B cell (primary cell): ENCODE measurements around the gene LRRC4. TPM values are rescaled to one million over a fixed set of nuclear protein-coding genes. Genes with fewer than 3 reads are reported as not detected.

Experiments used
- ATAC-seq: fragments of 200-7000 bp; cut with Tn5 transposase; one replicate; pipeline ENCODE4 v1.10.0; 2021; ENCODE audit warnings: low read depth, mild to moderate bottlenecking, moderate number of reproducible peaks, moderate library complexity
- CTCF ChIA-PET: fragments of 350-600 bp; sonication (Branson Sonifier 250); formaldehyde crosslinking; loops from one replicate; lab custom pipeline; 2021; ENCODE audit warnings: antibody characterized with exemption, inconsistent platforms; lab: Charles Lee
- POLR2A ChIA-PET: fragments of 350-600 bp; sonication (Branson Sonifier 250); formaldehyde crosslinking; loops from one replicate; lab custom pipeline; 2021; ENCODE audit warnings: antibody characterized with exemption; lab: Charles Lee
- DNase-seq: peaks from one replicate; pipeline ENCODE4 v3.0.0; 2013
- H2AFZ ChIP-seq: 2 replicates; pipeline ENCODE4 v1.6.1; 2012; ENCODE audit warnings: mild to moderate bottlenecking, low read depth, low read length; ENCODE audit not compliant: insufficient read depth, poor library complexity, severe bottlenecking
- H3K27ac ChIP-seq, 2 donors: 1 replicate in 1 of 2; 2 replicates in 1 of 2; pipeline ENCODE4 v1.5.1; 2012 to 2013; ENCODE audit warnings: low read length in 2 of 2, mild to moderate bottlenecking in 2 of 2, moderate library complexity in 1 of 2
- H3K27me3 ChIP-seq, 4 experiments: fragments of 200-600 bp in 1 of 4; sonication (generic) in 1 of 4; replicated peaks in 1 of 4; 1 replicate in 2 of 4; 2 replicates in 2 of 4; pipeline versions ENCODE4 v1.6.1 to v1.7.0; 2013 to 2016; ENCODE audit warnings: low read length in 3 of 4, mild to moderate bottlenecking in 2 of 4, mixed read lengths in 1 of 4, moderate library complexity in 1 of 4; ENCODE audit not compliant: insufficient read depth in 4 of 4, control insufficient read depth in 3 of 4; ENCODE audit errors: control extremely low read depth in 1 of 4
- H3K36me3 ChIP-seq, 2 experiments: replicated peaks in 1 of 2; 1 replicate in 1 of 2; 2 replicates in 1 of 2; pipeline versions ENCODE4 v1.6.1 to v1.7.1; 2013; ENCODE audit warnings: low read length in 1 of 2; ENCODE audit not compliant: insufficient read depth in 2 of 2, control insufficient read depth in 1 of 2; ENCODE audit errors: control extremely low read depth in 1 of 2, extremely low read depth in 1 of 2
- H3K4me1 ChIP-seq, 2 donors: fragments of 200-600 bp in 1 of 2; sonication (generic) in 1 of 2; 1 replicate in 1 of 2; 2 replicates in 1 of 2; pipeline versions ENCODE4 v1.5.1 to v1.6.1; 2013 to 2017; ENCODE audit warnings: low read length in 2 of 2; ENCODE audit not compliant: control insufficient read depth in 2 of 2, insufficient read depth in 2 of 2
- H3K4me2 ChIP-seq: replicated peaks from 2 replicates; pipeline ENCODE3; 2012; ENCODE audit warnings: mild to moderate bottlenecking, low read depth, low read length; ENCODE audit not compliant: poor library complexity, severe bottlenecking
- H3K4me3 ChIP-seq, 5 experiments: fragments of 200-600 bp in 1 of 5; sonication (generic) in 1 of 5; 1 replicate in 3 of 5; 2 replicates in 2 of 5; pipeline versions ENCODE4 v1.5.1 to v1.7.0; 2011 to 2016; ENCODE audit warnings: low read length in 4 of 5, mild to moderate bottlenecking in 4 of 5, low read depth in 2 of 5, control low read depth in 1 of 5, moderate library complexity in 1 of 5; ENCODE audit not compliant: insufficient read depth in 1 of 5; ENCODE audit errors: control extremely low read depth in 1 of 5, extremely low read depth in 1 of 5
- H3K79me2 ChIP-seq: fragments of 200-600 bp; sonication (generic); one replicate; pipeline ENCODE4 v1.6.0; 2016; ENCODE audit warnings: low read length; ENCODE audit not compliant: control insufficient read depth, insufficient read depth
- H3K9ac ChIP-seq: fragments of 200-600 bp; sonication (generic); 2 replicates; pipeline ENCODE4 v1.6.1; 2017; ENCODE audit warnings: mild to moderate bottlenecking, low read length, moderate library complexity
- H3K9me3 ChIP-seq, 3 donors: one replicate each; pipeline versions ENCODE4 v1.6.1 to v1.7.1; 2013; ENCODE audit warnings: low read length in 2 of 3; ENCODE audit not compliant: control insufficient read depth in 2 of 3, insufficient read depth in 1 of 3; ENCODE audit errors: control extremely low read depth in 1 of 3
- H4K20me1 ChIP-seq: 2 replicates; pipeline ENCODE4 v1.6.0; 2012; ENCODE audit warnings: mild to moderate bottlenecking, low read length; ENCODE audit not compliant: insufficient read depth, control insufficient read depth, poor library complexity, severe bottlenecking
- H3K27ac Mint-ChIP-seq: one replicate; pipeline ENCODE4 v1.8.0; 2021; ENCODE audit warnings: mixed read lengths
- H3K27me3 Mint-ChIP-seq: one replicate; pipeline ENCODE4 v1.8.0; 2021; ENCODE audit warnings: mixed read lengths
- H3K4me1 Mint-ChIP-seq: one replicate; pipeline ENCODE4 v1.8.0; 2021; ENCODE audit warnings: mixed read lengths
- H3K4me3 Mint-ChIP-seq: one replicate; pipeline ENCODE4 v1.8.0; 2021; ENCODE audit warnings: mixed read lengths
- H3K9me3 Mint-ChIP-seq: one replicate; pipeline ENCODE4 v1.8.0; 2022; ENCODE audit warnings: mixed read lengths; ENCODE audit not compliant: insufficient read depth
- EZH2 ChIP-seq: IDR thresholded peaks from 2 replicates; pipeline ENCODE4 v1.6.1; 2012; ENCODE audit warnings: borderline replicate concordance, low read depth, mild to moderate bottlenecking, moderate library complexity, low read length; ENCODE audit not compliant: insufficient read depth, poor library complexity, severe bottlenecking
- WGBS: methylation state at CpG from one replicate; pipeline ENCODE4 v1.1.5; 2013; ENCODE audit warnings: missing lambda C conversion rate; ENCODE audit not compliant: insufficient coverage; 5-methylcytosine and 5-hydroxymethylcytosine counted together
- intact Hi-C: fragments of 100-400 bp; cut with micrococcal nuclease; formaldehyde crosslinking; loops from one replicate; pipeline ENCODE4 v1.10.0; 2022
- polyA plus RNA-seq: library from polyadenylated mRNA; depleted of rRNA; stranded (reverse); fragments of >200 nt; gene quantifications from 2 replicates; pipeline ENCODE4 v1.2.3, GENCODE V29; 2012
- total RNA-seq, 2 donors: library from RNA; stranded (reverse); fragments of 120-200 nt in 1 of 2; gene quantifications; 1 replicate in 1 of 2; 2 replicates in 1 of 2; pipeline versions ENCODE4 v1.2.3 to v1.2.4, GENCODE V29; 2013 to 2022
- TF ChIP-seq, protein P1 (sequence below): fragments of 200-600 bp; IDR thresholded peaks from one replicate; pipeline ENCODE4 v1.8.0; 2022; ENCODE audit warnings: antibody characterized with exemption, mild to moderate bottlenecking

LRRC4 gene
- total and polyA plus RNA-seq, 2 donors (not counting 1 experiment from before 2014, with no cell fraction given) = 0.98 to 1.2 TPM

DNA sequence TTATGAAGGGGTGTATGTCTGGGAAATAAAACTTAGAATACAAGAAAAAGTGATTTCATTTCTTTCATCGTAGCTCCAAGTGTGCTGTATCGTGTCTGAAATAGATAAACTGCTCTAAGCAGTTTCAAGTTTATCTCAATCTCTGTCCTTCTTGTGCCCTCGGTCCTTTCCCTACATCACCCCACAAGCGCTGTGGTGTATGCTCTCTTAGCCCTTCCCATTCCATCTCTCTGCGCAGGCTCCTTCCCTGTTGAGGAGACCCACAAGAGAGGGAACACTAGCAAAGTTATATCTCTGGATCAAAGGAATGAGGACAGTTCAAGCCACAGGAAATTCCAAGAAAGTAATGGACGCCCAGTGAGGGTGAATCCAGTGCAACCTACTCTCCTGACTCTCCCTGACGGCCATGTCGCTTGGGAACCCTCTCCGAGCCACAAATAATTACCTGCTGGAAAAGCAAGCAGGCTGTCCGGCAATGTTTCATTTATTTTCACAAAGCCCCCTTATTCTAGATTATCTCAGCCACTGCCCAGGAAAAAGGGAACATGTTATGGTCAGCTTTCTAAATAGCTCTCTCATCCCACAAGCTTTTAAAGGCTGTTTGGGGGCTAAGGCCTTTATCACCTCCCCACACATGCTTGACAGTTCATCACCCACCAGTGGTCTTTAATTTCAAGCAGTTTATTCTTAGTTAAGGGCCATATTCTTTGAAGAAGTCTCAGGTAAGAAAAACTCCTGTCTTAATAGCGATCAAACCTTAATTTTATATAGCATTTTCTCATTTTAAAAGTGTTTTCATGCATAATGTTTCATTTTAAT lies 34.8 kb downstream of the LRRC4 start:
- H2AFZ ChIP-seq = no peak overlapping the region
- POLR2A ChIA-PET = no interaction called here
- no peaks in the 10 kb centered on the region for H3K27me3 Mint-ChIP-seq
- no peaks in the 10 kb centered on the region for H3K9me3 ChIP-seq
- DNase-seq = no peak
- intact Hi-C loops = no loop called here
- H3K4me3 ChIP-seq = no peak overlapping the region
- H3K4me2 ChIP-seq = no peak overlapping the region
- ATAC-seq = no peak
- WGBS = 98% methylated on average over 9 of the region's 11 CpGs
- H3K27ac ChIP-seq = no peak overlapping the region
- H3K4me1 Mint-ChIP-seq = peaks cover 21% of the 10 kb centered on the region
- H3K27me3 ChIP-seq = no peaks in the 10 kb centered on the region
- H3K4me3 Mint-ChIP-seq = no peak overlapping the region
- no peak overlapping the region for H3K9ac ChIP-seq
- H3K79me2 ChIP-seq = peaks cover 4% of the 10 kb centered on the region
- CTCF ChIA-PET = interaction anchor here (0.5 kb wide), 1 partner anchor 75 kb away, joined by 6 read pairs; no protein-coding TSS in a partner anchor
- H3K36me3 ChIP-seq = peaks cover 4 to 32% of the 10 kb centered on the region in 2 experiments
- H3K9me3 Mint-ChIP-seq = no peaks in the 10 kb centered on the region
- no peak for TF ChIP-seq EZH2
- TF ChIP-seq, protein P1, sequence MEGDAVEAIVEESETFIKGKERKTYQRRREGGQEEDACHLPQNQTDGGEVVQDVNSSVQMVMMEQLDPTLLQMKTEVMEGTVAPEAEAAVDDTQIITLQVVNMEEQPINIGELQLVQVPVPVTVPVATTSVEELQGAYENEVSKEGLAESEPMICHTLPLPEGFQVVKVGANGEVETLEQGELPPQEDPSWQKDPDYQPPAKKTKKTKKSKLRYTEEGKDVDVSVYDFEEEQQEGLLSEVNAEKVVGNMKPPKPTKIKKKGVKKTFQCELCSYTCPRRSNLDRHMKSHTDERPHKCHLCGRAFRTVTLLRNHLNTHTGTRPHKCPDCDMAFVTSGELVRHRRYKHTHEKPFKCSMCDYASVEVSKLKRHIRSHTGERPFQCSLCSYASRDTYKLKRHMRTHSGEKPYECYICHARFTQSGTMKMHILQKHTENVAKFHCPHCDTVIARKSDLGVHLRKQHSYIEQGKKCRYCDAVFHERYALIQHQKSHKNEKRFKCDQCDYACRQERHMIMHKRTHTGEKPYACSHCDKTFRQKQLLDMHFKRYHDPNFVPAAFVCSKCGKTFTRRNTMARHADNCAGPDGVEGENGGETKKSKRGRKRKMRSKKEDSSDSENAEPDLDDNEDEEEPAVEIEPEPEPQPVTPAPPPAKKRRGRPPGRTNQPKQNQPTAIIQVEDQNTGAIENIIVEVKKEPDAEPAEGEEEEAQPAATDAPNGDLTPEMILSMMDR = no peak
- no peak overlapping the region for H3K27ac Mint-ChIP-seq
- no peaks in the 10 kb centered on the region for H4K20me1 ChIP-seq
- peaks cover 5 to 7% of the 10 kb centered on the region in 2 donors for H3K4me1 ChIP-seq

DNA sequence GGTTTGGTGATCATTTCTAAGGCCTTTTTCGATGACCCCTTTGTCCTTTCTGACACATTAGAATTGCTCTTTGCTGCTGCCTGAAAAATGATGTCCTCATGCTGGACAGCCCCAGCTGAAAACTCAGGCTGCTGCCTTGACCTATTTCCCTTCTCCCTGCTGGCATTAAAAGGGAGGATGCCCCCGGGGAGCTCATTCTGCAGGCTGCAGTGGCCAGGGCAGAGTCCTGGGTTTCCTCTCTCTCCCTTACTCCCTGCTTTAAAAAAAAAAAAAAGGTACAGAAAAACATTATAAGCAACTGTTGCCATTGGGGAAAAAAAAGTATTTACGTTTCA lies 35.4 kb downstream of the LRRC4 start:
- no peak overlapping the region for H3K9ac ChIP-seq
- peaks cover 3 to 5% of the 10 kb centered on the region in 2 donors for H3K4me1 ChIP-seq
- peaks cover 4 to 38% of the 10 kb centered on the region in 2 experiments for H3K36me3 ChIP-seq
- H3K79me2 ChIP-seq = peaks cover 4% of the 10 kb centered on the region
- H3K9me3 ChIP-seq = no peaks in the 10 kb centered on the region
- no peak for TF ChIP-seq EZH2
- TF ChIP-seq, protein P1 = no peak
- no peaks in the 10 kb centered on the region for H3K27me3 ChIP-seq
- no peak overlapping the region for H3K27ac ChIP-seq
- no peak overlapping the region for H3K4me3 Mint-ChIP-seq
- ChIA-PET CTCF (no interaction called here), POLR2A (interaction anchor here (0.6 kb wide), 1 partner anchor 20 kb away, joined by 4 read pairs; no protein-coding TSS in a partner anchor)
- no peak overlapping the region for H2AFZ ChIP-seq
- no peaks in the 10 kb centered on the region for H3K27me3 Mint-ChIP-seq
- peaks cover 15% of the 10 kb centered on the region for H3K4me1 Mint-ChIP-seq
- ATAC-seq (no peak), DNase-seq (no peak)
- H3K27ac Mint-ChIP-seq = no peak overlapping the region
- 100% methylated on average over 2 of the region's 3 CpGs for WGBS
- H3K9me3 Mint-ChIP-seq = no peaks in the 10 kb centered on the region
- H4K20me1 ChIP-seq = no peaks in the 10 kb centered on the region
- no peak overlapping the region for H3K4me3 ChIP-seq
- no peak overlapping the region for H3K4me2 ChIP-seq
- intact Hi-C loops = no loop called here
